SU-DHL-6 (cell line): ENCODE results near the gene P2RX2.

Experiments used
- CTCF ChIP-seq: fragments of 200-600 bp; sonication (generic); IDR thresholded peaks from one replicate; pipeline ENCODE4 v1.5.1; 2017; ENCODE audit warnings: antibody characterized with exemption, mild to moderate bottlenecking, low read length, moderate library complexity; ENCODE audit not compliant: insufficient read depth, poor library complexity, severe bottlenecking
- EZH2phosphoT487 ChIP-seq: fragments of 200-600 bp; sonication (generic), shearing (Covaris generic); conservative IDR thresholded peaks from 2 replicates; pipeline ENCODE4 v1.6.1; 2018; ENCODE audit warnings: mild to moderate bottlenecking, antibody characterized with exemption, low read length, moderate library complexity, mixed read lengths

GRCh38 chr12:132582058-132582420 is 36.5 kb upstream of the P2RX2 start:
- TF ChIP-seq CTCF (no peak), EZH2phosphoT487 (no peak)
